Testis (tissue), 5 donors: ENCODE data around the gene ZBTB6. TPM values are rescaled to one million over a fixed set of nuclear protein-coding genes. Genes with fewer than 3 reads are reported as not detected.

Experiments
- DNase-seq: peaks from one replicate; pipeline ENCODE4 v3.0.0-alpha.2; 2019
- H3K27ac ChIP-seq, 2 donors: fragments of 200-600 bp; sonication (generic); one replicate each; pipeline ENCODE4 v1.5.1; 2019
- H3K27me3 ChIP-seq: fragments of 200-600 bp; sonication (generic); one replicate; pipeline ENCODE4 v1.5.1; 2019
- H3K36me3 ChIP-seq: fragments of 200-600 bp; sonication (generic); one replicate; pipeline ENCODE4 v1.5.1; 2017; ENCODE audit warnings: low read depth; ENCODE audit errors: missing control alignments
- H3K4me1 ChIP-seq: fragments of 200-600 bp; sonication (generic); one replicate; pipeline ENCODE4 v1.5.1; 2019
- H3K4me3 ChIP-seq, 2 donors: fragments of 200-600 bp; sonication (generic); one replicate each; pipeline ENCODE4 v1.5.1; 2017 to 2019
- H3K9me3 ChIP-seq: fragments of 200-600 bp; sonication (generic); one replicate; pipeline ENCODE4 v1.5.1; 2017
- POLR2A ChIP-seq: fragments of 450-650 bp; IDR thresholded peaks from one replicate; pipeline ENCODE4 v1.6.1; 2017; ENCODE audit warnings: antibody characterized with exemption, mild to moderate bottlenecking, moderate library complexity
- WGBS, 2 donors: methylation state at CpG; one replicate each; pipeline ENCODE4 v1.1.5; 2018; 5-methylcytosine and 5-hydroxymethylcytosine counted together
- intact Hi-C: fragments of 100-400 bp; cut with DNase I; formaldehyde crosslinking; loops from one replicate; pipeline ENCODE4 v1.15.1; 2023; ENCODE audit warnings: low total_unique reads
- long read RNA-seq, 2 donors: transcript quantifications; one replicate each; lab custom pipeline, GENCODE V29; 2026
- polyA plus RNA-seq: library from polyadenylated mRNA; stranded (reverse); fragments of 350-450 nt; fragmentation: Illumina TruSeq; extraction: RNeasy Lipid Tissue Mini Kit (QIAGEN cat#74804); gene quantifications from one replicate; pipeline ENCODE4 v1.2.3, GENCODE V29; 2014; ENCODE audit warnings: low read depth, low replicate concordance; ENCODE audit not compliant: insufficient read depth
- total RNA-seq, 2 donors: library from RNA; depleted of rRNA; stranded (reverse); fragments of >200 nt; gene quantifications; one replicate each; pipeline ENCODE4 v1.2.3, GENCODE V29; 2016
- TF ChIP-seq, protein P1 (sequence below), 3 experiments: fragments of 450-650 bp in 2 of 3; fragments of 200-600 bp in 1 of 3; sonication (generic) in 1 of 3; IDR thresholded peaks; one replicate each; pipeline ENCODE4 v1.5.1; 2016 to 2019; ENCODE audit warnings: antibody characterized with exemption in 3 of 3, mild to moderate bottlenecking in 2 of 3, moderate library complexity in 1 of 3

Gene ZBTB6, protein sequence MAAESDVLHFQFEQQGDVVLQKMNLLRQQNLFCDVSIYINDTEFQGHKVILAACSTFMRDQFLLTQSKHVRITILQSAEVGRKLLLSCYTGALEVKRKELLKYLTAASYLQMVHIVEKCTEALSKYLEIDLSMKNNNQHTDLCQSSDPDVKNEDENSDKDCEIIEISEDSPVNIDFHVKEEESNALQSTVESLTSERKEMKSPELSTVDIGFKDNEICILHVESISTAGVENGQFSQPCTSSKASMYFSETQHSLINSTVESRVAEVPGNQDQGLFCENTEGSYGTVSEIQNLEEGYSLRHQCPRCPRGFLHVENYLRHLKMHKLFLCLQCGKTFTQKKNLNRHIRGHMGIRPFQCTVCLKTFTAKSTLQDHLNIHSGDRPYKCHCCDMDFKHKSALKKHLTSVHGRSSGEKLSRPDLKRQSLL
- total RNA-seq (1 to 10 TPM; 9.1 to 9.2 TPM), polyA plus RNA-seq (7.2 TPM)
- long read RNA-seq, donor 1, full-length matches to known transcripts: 4 of 4 reads
- long read RNA-seq, donor 1, partial matches to known transcripts: 0 of 4 reads
- long read RNA-seq, donor 1, other reads (novel, unspliced or antisense): 0 of 4 reads
- long read RNA-seq, donor 2, full-length matches to known transcripts: 1 of 1 reads
- long read RNA-seq, donor 2, partial matches to known transcripts: 0 of 1 reads
- long read RNA-seq, donor 2, other reads (novel, unspliced or antisense): 0 of 1 reads

DNA sequence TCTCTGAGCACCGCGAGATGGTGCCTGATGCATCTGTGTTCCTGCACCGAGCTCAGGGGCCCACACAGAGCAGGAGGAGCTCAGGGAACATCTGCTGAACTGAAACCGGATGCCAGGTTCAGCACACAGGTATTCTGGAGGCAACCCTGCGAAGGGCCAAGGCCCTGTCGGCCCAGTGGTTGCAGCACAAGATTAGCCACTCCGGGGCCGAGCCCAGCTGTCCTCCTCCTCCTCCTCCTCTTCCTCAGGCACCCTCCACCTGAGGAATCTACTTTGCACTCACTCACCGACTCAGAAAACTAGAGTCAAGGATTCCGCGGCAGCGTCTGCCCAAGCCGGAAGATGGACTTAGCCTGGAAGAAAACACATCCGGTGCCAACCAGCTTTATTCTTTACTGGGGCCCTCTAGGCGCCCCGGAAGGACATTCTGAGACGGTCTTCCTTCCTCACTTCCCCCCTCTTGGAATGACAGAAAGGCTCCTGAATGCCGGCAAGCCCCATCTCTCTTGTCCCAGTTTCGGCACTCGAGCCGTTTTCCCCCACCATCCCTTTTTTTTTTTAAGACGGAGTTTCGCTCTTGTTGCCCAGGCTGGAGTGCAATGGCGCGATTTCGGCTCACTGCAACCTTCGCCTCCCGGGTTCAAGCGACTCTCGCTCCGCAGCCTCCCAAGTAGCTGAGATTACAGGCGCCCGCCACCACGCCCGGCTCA lies at the start of gene ZBTB6:
Gene ZBTB6 (minus strand): TSS at position 360 of the 710 bp plus-strand sequence. CDS start 1,251 bp downstream, outside the sequence.
- Histone ChIP-seq H3K27me3 (no peaks in the 10 kb centered on the region), H3K4me1 (peaks cover 8% of the 10 kb centered on the region), H3K27ac (peak within 1 kb of the TSS; percentile 63 to 72), H3K4me3 (peak within 1 kb of the TSS; percentile 82 to 84), H3K9me3 (no peaks in the 10 kb centered on the region), H3K36me3 (no peaks in the 10 kb centered on the region)
- intact Hi-C loops: no loop called here
- WGBS, 2 donors: 1% methylated on average over 22 to 35 of the region's 35 CpGs
- peak; percentile 92 for DNase-seq
- no peak for TF ChIP-seq POLR2A
- TF ChIP-seq, protein P1, sequence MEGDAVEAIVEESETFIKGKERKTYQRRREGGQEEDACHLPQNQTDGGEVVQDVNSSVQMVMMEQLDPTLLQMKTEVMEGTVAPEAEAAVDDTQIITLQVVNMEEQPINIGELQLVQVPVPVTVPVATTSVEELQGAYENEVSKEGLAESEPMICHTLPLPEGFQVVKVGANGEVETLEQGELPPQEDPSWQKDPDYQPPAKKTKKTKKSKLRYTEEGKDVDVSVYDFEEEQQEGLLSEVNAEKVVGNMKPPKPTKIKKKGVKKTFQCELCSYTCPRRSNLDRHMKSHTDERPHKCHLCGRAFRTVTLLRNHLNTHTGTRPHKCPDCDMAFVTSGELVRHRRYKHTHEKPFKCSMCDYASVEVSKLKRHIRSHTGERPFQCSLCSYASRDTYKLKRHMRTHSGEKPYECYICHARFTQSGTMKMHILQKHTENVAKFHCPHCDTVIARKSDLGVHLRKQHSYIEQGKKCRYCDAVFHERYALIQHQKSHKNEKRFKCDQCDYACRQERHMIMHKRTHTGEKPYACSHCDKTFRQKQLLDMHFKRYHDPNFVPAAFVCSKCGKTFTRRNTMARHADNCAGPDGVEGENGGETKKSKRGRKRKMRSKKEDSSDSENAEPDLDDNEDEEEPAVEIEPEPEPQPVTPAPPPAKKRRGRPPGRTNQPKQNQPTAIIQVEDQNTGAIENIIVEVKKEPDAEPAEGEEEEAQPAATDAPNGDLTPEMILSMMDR (IDR thresholded peaks at IDR 0.05): no peak

DNA sequence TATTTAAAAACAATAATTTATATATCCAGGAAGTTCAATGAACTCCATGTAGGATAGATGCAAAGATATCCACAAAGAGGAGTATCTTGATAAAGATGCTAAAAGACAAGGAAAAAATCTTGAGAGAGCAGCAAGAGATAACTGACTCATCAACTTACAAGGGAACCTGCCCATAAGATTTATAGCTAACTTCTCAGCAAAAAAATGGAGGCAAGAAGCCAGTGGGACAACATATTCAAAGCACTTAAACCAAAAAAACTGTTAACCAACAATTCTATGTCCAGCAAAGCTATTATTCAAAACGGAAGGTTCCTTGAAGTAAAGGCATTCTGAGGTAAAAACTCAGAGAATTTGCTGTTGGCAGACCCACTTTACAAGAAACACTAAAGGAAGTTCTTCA lies 48.0 kb upstream of the ZBTB6 start:
- WGBS, 2 donors: 95 to 97% methylated on average over 1 of the region's 1 CpG
- intact Hi-C loops: no loop called here
- no peaks in the 10 kb centered on the region for H3K27me3 ChIP-seq
- H3K4me1 ChIP-seq: no peaks in the 10 kb centered on the region
- H3K9me3 ChIP-seq: no peaks in the 10 kb centered on the region
- H3K36me3 ChIP-seq: no peaks in the 10 kb centered on the region
- no peak for DNase-seq
- TF ChIP-seq POLR2A: no peak
- TF ChIP-seq, protein P1 (IDR thresholded peaks at IDR 0.05): no peak
- no peak overlapping the region for H3K4me3 ChIP-seq
- no peak overlapping the region for H3K27ac ChIP-seq

DNA sequence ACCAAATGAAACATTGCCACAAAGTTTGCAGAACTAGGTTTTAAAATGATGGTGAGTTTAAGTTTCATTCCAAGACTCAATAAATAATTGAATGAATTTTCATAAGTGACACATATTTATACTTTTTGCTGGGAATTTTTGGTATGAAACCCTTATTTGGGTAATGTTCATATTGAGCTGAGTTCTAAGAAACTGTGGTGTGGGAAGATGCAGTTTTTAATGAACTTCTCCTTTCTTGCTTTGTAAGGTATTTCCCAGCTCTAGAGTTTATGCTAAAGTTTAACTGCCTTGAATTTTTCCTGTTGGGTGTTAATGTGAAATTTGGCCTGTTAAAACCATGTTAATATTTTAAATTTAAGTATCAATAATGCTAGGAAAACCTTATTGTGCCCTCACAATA lies 42.8 kb upstream of the ZBTB6 start:
- Histone ChIP-seq H3K9me3 (no peaks in the 10 kb centered on the region), H3K4me1 (peaks cover 20% of the 10 kb centered on the region), H3K4me3 (no peak overlapping the region), H3K27me3 (no peaks in the 10 kb centered on the region), H3K36me3 (no peaks in the 10 kb centered on the region), H3K27ac (no peak overlapping the region)
- TF ChIP-seq POLR2A: no peak
- TF ChIP-seq, protein P1 (IDR thresholded peaks at IDR 0.05): no peak
- DNase-seq: no peak
- intact Hi-C loops: no loop called here

DNA sequence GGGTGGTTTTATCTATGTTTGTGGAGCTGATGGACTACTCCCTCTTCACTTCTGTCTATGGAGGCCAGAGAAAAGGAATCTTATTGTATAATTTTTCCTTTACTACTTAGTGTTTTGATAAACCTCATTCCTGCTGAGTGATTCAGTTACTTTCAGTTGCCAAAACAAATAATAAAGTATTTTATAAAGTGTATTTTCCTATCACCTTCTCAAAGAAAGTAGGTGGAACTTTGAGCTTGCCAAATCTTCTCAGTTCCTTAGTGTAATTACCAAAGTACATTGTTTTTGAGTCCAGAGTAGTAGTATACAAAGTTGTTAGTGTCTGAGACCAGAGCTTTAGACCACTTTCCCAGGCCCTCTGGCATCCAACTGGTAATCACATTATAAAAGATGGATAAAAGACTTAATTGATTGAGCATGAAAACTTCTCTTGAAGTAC lies 41.1 kb upstream of the ZBTB6 start:
- DNase-seq: no peak
- H3K9me3 ChIP-seq: no peaks in the 10 kb centered on the region
- H3K36me3 ChIP-seq: no peaks in the 10 kb centered on the region
- no peaks in the 10 kb centered on the region for H3K27me3 ChIP-seq
- TF ChIP-seq POLR2A: no peak
- TF ChIP-seq, protein P1 (IDR thresholded peaks at IDR 0.05): no peak
- intact Hi-C loops: no loop called here
- H3K27ac ChIP-seq: peak overlapping the region; percentile 25 to 58
- H3K4me1 ChIP-seq: peaks cover 25% of the 10 kb centered on the region
- H3K4me3 ChIP-seq: no peak overlapping the region
